Measurements from ENCODE around the gene XYLT1. TPM values are rescaled to one million over a fixed set of nuclear protein-coding genes. Genes with fewer than 3 reads are reported as not detected.

The XYLT1 gene
- total and polyA plus RNA-seq, 9 of the 15 experiments (the other 6 are each of a cell fraction or from before 2014, with no cell fraction given) = 0.03 to 0.09 (median 0.08) TPM; not detected in 6

GRCh38 chr16:17360693-17361122 lies 110.1 kb downstream of the XYLT1 start:
- WGBS (ENCODE audit: insufficient coverage, low coverage, missing lambda C conversion rate) = 4% methylated on average over 7 of the region's 7 CpGs
- H2AFZ ChIP-seq (ENCODE audit: low read depth, low read length) = no peak overlapping the region
- no peaks in the 10 kb centered on the region for H3K9me1 ChIP-seq (ENCODE audit: control insufficient read depth, insufficient read depth, low read length)
- in situ Hi-C loops (cut with MboI) (no loop called here), intact Hi-C loops (cut with micrococcal nuclease) (no loop called here)
- H4K20me1 ChIP-seq (replicated peaks; ENCODE audit: control insufficient read depth, insufficient read depth, low read length) = no peaks in the 10 kb centered on the region
- FAIRE-seq (no peak), ATAC-seq (no peak), DNase-seq (ENCODE audit: extremely low read depth in 1 of 4, low spot score in 3 of 4) (no peak)
- ChIA-PET POLR2A (interaction anchor here (1.3 kb wide), 1 partner anchor 10 kb away, joined by 3 read pairs; no protein-coding TSS in a partner anchor), CTCF (ENCODE audit: low intra/inter-chr PET ratio) (no interaction called here)
- H3K4me2 ChIP-seq (ENCODE audit: insufficient read depth, low read length) = no peak overlapping the region
- no peak overlapping the region for H3K9ac ChIP-seq (ENCODE audit: insufficient read depth in 1 of 2, low read depth in 2 of 2, low read length in 2 of 2)
- no peak overlapping the region for H3K4me3 ChIP-seq
- no peaks in the 10 kb centered on the region for H3K36me3 ChIP-seq (ENCODE audit: control insufficient read depth, insufficient read depth, low read length)
- H3K27ac ChIP-seq (ENCODE audit: extremely low read depth, low read depth, low read length) = no peak overlapping the region
- H3K27me3 ChIP-seq (ENCODE audit: control insufficient read depth in 2 of 2, insufficient read depth in 2 of 2, low read length in 2 of 2) = peaks cover 6 to 36% of the 10 kb centered on the region in 2 experiments; a peak in 3 of 5 replicates
- no TSS peak for BruUV-seq (replicated peaks)
- no peaks in the 10 kb centered on the region for H3K79me2 ChIP-seq (ENCODE audit: control insufficient read depth, insufficient read depth, low read length)
- H3K4me1 ChIP-seq (replicated peaks in 1 of 2; ENCODE audit: control insufficient read depth in 2 of 2, insufficient read depth in 2 of 2, low read length in 2 of 2) = no peaks in the 10 kb centered on the region
- TF ChIP-seq TFE3 (CRISPR knock-in tag; IDR thresholded peaks at IDR 0.05) (peak; percentile 57), HNRNPH1 (optimal IDR thresholded peaks at IDR 0.05; ENCODE audit: low read depth, low read length) (no peak)
- H3K9me3 ChIP-seq (replicated peaks; ENCODE audit: control insufficient read depth, insufficient read depth, low read depth, low read length) = no peaks in the 10 kb centered on the region

DNA sequence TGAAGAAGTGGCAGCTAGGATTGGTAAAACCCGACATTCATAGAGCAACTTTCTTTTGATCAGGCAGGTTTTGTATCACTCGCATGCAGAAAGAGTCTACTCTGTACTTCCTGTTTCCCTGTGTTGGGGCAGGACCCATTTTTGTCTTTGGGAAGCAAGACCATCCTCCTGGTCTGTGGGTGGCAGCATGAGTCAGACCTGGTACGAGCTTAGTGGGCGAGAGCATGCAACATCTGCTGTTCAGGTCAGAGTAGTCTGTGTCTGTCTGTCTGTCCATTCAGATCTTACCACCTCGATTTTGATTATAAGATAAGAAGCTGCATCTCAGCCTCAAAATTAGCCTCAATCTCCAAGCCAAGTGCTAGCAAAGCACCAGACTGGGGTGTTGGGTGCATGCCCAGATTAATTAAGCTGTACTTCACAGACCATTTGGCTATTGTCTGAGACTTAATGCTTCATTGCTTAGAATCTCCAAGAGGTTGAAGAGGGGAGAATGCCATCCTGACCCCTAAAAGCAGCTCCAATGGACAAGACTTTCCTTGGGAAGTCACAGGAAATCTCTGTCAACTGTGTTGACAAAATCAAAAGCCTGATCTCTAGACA lies 110.9 kb downstream of the XYLT1 start:
- Histone ChIP-seq H3K9me1 (ENCODE audit: control insufficient read depth, insufficient read depth, low read length) (no peaks in the 10 kb centered on the region), H2AFZ (ENCODE audit: low read depth, low read length) (no peak overlapping the region), H3K9me3 (replicated peaks; ENCODE audit: control insufficient read depth, insufficient read depth, low read depth, low read length) (no peaks in the 10 kb centered on the region), H4K20me1 (replicated peaks; ENCODE audit: control insufficient read depth, insufficient read depth, low read length) (no peaks in the 10 kb centered on the region; the same call in 1 of the 2 replicates), H3K27ac (ENCODE audit: extremely low read depth, low read depth, low read length) (no peak overlapping the region), H3K4me1 (replicated peaks in 1 of 2; ENCODE audit: control insufficient read depth in 2 of 2, insufficient read depth in 2 of 2, low read length in 2 of 2) (no peaks in the 10 kb centered on the region), H3K36me3 (ENCODE audit: control insufficient read depth, insufficient read depth, low read length) (no peaks in the 10 kb centered on the region), H3K4me3 (no peak overlapping the region), H3K79me2 (ENCODE audit: control insufficient read depth, insufficient read depth, low read length) (no peaks in the 10 kb centered on the region), H3K9ac (ENCODE audit: insufficient read depth in 1 of 2, low read depth in 2 of 2, low read length in 2 of 2) (no peak overlapping the region), H3K27me3 (ENCODE audit: control insufficient read depth in 2 of 2, insufficient read depth in 2 of 2, low read length in 2 of 2) (peaks cover 6 to 31% of the 10 kb centered on the region in 2 experiments; a peak in 3 of 5 replicates), H3K4me2 (ENCODE audit: insufficient read depth, low read length) (no peak overlapping the region)
- CTCF ChIA-PET (ENCODE audit: low intra/inter-chr PET ratio) = no interaction called here
- POLR2A ChIA-PET = interaction anchor here (0.6 to 1.3 kb wide), 2 partner anchors 9 to 34 kb away, joined by 3 read pairs; no protein-coding TSS in a partner anchor
- intact Hi-C loops (cut with micrococcal nuclease) = no loop called here
- ATAC-seq (no peak), DNase-seq (ENCODE audit: extremely low read depth in 1 of 4, low spot score in 3 of 4) (no peak), FAIRE-seq (no peak)
- in situ Hi-C loops (cut with MboI) = no loop called here
- WGBS (ENCODE audit: insufficient coverage, low coverage, missing lambda C conversion rate) = 0% methylated on average over 5 of the region's 5 CpGs
- no TSS peak for BruUV-seq (replicated peaks)
- TF ChIP-seq MECOM (CRISPR knock-in tag; IDR thresholded peaks at IDR 0.05) (no peak), FOSL1 (tag; conservative IDR thresholded peaks at IDR 0.05) (no peak), POU5F1 (IDR thresholded peaks at IDR 0.05; ENCODE audit: borderline replicate concordance, low read depth, low read length, partially characterized antibody) (no peak), CEBPG (CRISPR knock-in tag; IDR thresholded peaks at IDR 0.05) (no peak), CEBPG (tag; conservative IDR thresholded peaks at IDR 0.05 in 1 of 2, IDR thresholded peaks at IDR 0.05 in 1 of 2) (no peak), BRCA1 (IDR thresholded peaks at IDR 0.05) (no peak), BRCA1 (CRISPR knock-in tag; IDR thresholded peaks at IDR 0.05) (no peak), TCFL5 (CRISPR knock-in tag; conservative IDR thresholded peaks at IDR 0.05) (no peak), DNMT1 (IDR thresholded peaks at IDR 0.05) (no peak), ZNF655 (CRISPR knock-in tag; IDR thresholded peaks at IDR 0.05) (no peak)

Measured in K562 (cell line).